NK-92 (cell line): Measurements from ENCODE around the gene PSMA7.

ENCODE experiments used
- DNase-seq: peaks from one replicate; lab custom pipeline; 2025; ENCODE audit not compliant: unreplicated experiment; lab: John Stamatoyannopoulos, UW

The PSMA7 gene

DNA sequence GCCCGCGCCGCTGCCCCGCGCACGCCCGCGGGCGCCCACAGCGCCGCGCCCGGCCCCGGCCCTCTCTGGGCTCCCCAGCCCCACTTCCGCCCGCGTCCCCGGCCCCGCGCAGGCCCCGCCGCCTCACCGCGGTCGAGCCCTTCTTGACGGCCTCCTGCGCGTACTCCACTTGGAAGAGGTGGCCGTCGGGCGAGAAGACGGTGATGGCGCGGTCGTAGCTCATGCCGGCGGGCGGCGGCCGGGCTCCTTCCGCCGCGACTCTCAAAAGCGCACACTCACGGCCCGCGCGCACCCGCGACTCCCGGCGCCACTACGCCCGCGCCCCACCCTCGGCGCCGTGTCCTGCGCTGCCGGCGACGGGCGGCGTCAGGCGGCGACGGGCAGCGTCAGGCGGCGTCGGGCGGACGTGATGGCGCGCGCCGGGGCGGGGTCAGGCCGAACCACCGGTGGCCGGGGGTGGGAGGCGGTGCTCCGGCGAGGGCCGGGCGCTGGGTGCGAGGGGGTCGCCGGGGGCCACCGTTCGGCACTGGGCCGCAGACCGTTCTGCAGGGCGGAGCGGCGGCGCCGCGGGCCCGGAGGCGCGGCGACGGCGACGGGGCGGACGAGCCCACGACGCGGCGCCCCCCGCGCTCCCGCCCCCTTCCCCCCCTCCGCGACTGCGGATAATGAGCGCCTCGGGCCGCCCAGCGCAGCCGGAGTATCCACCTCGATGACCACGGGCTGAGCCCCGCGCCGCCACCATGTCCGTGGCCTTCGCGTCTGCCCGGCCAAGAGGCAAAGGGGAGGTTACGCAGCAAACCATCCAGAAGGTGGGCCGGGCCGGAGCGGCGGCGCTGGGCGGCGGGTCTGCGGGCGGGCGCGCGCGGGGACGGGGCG, at the start of gene PSMA7, which contains the start of gene SS18L1:
Gene PSMA7, minus strand, starts transcription at position 314 of the 876 bp plus-strand sequence. Its CDS starts 91 bp downstream, at position 223.
Gene SS18L1, plus strand, starts transcription at position 689 of the 876 bp plus-strand sequence. Its CDS starts 52 bp downstream, at position 741.
- no peak for DNase-seq

DNA sequence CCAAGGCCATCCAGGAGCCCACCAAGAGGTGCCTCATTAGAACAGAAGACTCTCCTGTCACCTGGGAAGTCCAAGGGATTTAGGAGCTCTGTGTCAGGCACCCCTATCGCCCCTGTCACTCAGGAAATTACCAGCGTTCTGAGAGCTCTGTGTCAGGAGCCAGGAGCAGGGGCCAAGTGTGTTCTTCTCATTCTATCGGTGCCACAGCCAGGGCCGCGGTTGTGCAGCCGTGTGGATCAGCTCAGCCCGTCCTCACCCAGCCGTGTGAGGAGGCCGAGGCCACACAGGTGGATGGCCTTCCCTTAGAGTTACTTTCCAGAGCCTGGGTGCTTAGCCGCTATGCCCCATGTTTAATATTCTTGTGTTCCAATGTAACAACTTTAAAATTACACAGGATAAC, 49.4 kb upstream of the PSMA7 start:
- DNase-seq, result no peak

DNA sequence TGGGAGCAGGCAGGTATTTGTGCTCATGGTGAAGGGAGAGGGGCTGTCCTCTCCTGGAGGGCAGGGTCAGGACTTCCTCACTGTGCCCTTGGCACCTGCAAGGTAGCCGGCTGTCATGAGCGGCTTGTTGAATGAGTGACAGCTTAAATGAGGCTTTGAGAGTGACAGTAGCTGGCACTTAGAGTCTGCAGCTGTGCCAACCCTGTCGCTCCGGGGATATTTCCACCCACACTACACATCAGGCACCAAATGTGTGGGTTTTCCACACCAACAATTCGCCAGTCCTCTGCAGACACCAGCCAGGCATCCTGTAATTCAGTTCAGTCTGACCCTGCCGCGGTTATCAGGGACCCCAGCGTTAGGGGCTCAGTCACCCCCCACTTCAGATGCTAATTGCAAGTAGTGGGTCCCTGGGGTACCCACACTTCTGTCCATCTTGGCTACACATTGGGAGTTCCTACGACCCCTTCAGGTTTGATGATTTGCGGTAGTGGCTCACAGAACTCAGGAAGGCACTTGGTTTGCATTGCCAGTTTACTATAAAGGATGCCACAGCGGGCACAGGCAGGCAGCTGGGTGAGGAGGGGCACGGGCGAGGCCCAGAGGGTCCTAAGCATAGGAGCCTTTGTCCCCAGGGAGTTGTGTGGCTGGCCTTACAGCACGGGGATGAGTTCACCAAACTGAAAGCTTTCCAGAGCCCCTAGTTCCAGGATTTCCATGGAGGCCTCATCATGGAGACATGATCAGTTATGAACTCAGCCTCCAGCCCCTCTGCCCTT, 48.8 kb upstream of the PSMA7 start:
- DNase-seq, result no peak

DNA sequence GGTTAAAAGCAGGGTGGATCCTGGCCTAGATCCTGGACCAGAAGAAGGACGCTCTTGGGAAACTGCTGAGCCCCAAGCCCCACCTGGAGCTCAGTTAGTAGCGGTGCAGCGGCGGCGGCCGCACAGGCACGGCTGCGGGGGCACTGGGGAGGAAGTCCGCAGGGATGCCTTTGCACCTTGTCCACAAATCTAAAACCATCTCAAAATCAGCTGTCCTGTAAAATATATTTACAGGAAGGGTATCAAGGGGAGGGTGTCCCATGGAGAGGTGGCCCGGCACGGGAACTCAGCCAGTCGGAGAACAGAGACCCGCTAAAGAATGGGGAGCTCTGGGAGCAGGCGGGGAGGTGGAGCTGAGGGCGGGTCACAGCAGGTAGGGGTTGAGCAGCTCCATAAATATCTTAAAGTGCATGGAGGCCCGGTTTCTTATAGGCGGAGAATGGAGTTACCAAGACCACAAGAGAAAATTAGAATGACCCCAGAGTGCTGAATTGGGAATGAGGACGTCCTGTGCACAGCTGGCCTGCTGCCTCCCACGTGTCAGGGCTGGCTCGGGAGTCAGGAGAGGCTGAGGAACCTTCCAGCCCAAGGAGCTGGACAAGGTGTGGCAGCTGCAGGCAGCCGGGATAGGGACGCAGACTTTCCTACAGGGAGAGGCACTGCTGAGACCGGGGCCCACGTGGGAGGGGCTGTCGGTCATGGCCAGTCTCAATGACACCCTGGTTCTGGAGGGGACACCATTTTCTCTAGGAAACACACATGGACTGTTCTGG, 47.6 kb upstream of the PSMA7 start:
- DNase-seq, result no peak

DNA sequence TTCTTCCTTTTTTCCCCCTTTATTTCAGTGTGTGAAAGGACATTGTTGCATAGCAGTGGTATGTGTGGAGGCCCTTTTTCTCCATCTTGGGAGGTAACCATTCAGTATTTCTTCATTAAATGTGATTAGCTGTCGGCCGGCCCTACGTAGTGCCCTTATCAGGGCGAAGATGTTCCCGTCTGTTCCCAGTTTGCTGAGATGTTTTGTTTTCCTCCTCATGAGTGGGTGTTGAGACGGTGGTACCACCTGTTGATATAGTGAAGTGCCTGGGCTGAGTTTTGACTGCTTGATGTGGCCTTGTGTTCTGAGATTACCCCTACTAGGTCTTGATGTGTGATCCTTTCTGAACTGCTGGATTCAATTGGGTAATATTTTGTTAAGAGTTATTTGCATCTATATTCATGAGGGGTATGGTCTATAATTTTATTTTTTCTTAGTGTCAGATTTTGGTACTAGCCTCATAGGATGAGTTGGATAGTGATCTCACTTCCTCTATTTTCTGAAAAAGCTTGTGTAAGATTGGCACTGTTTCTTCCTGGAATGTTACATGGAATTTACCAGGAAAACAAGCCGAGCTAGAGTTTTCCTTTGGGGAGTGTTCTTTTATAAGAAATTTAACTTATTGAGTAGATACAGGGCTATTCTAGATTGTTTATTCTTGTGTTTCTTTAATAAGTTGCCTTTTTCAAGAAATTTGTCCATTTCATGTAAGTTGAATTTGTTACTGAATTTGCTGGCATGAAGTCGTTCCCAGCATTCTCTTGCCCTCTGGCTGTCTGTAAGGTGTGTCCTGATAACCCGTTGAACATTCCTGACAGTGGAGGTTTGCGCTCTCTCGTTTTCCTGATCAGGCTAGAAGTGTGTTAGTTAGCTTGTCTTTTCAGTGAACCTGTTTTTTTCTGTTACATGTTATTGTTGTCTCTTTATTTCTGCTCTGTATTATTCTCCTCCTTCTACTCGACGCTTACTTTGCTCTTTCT, 44.0 kb upstream of the PSMA7 start:
- DNase-seq, result no peak

DNA sequence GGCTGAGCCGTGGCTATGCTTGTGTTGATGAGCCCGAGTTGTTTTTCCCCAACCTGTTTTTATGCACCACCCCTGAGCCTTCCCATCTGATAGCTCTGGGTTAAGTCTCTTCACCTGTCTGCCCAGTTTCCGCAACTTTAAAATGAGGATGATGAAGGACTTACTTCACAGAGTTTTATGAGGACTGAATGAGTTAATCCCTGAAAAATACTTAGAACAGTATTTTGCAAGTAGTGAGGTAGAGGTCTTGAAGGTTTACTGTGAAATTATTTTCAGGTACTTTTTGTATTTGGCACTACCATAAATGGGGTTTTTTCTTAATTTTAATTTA, 42.9 kb upstream of the PSMA7 start:
- no peak for DNase-seq

DNA sequence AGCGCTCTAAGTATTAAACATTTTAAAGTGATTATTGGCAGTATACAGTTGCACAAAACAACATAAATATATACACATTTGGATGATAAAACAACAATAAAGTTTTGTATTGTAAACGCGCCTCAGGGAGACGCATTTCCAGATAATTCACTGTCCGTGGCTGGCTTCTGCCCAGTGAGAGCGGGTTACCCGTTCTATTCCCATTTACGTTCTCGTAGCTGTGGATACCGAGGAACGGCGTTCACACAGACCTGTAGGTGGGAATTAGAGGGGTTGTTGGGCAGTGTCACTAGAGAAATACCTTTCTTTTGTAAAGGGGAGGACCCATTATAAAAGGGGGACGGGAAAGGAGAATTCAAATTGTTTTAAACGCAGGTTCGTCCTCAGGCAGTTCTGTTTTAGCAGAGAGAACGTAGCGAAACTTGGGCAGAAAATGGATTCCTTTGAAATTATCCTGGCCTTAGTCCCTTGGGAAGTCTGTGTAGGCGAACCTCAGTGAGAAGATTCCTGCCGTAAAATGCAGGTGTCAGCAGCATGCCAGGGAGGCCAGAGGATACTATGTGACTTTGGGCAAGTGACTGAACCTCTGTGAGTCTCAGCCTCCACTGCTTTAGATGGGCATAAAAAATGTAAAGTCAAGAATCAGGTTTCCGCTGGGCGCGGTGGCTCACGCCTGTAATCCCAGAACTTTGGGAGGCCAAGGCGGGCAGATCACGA, 40.4 kb upstream of the PSMA7 start:
- no peak for DNase-seq

DNA sequence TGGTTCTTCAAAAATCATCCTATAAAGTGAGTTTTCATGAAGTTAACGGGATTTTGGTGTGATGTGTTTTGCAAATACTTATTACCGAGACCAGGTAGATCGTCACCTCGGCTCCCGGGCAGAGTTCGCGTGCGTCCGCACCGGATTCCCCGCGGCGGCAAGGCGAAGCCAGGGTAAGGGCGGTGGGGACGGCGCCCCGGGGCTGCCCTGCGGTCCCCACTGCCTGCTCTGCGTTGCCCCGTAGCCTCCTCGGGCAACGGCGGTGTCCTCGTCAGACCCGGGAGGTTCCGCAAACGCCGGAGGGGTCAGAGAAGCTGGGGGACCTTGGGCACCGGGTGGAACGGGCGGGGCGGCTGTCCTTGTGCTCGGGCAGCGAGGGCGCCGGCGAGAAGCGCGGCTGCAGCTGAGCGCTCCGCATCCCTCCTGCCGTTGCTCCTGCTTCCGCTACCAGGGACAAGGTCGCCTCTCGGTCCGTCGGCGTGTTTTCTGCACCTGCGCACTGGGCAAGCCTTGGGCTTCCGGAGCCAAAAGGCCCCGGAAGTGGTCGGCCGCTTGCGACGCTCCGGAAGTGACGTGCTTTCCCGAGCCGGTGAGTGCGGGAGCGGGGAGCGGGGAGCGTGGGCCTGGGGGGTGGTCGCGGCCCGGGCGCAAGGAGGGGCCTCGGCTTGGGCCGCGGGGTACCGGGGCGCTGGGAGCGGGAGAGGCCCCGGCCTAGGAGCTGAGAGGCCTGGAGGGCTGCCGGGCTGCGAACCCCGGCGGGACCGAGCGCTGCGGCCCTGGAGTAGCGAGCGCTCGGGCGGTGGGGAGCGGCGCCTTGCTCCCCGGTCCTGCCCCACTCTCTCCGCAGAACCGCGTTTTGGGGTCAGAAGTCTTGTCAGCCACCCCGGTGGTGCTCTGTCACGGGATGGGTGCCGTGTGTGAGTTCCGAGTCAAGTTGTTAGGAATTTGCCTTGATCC, 39.6 kb upstream of the PSMA7 start, which contains the start of gene MTG2:
Gene MTG2, plus strand, starts transcription at position 560 of the 957 bp plus-strand sequence. CDS start 10,393 bp downstream, outside the sequence.
- DNase-seq, result peak; percentile 63

DNA sequence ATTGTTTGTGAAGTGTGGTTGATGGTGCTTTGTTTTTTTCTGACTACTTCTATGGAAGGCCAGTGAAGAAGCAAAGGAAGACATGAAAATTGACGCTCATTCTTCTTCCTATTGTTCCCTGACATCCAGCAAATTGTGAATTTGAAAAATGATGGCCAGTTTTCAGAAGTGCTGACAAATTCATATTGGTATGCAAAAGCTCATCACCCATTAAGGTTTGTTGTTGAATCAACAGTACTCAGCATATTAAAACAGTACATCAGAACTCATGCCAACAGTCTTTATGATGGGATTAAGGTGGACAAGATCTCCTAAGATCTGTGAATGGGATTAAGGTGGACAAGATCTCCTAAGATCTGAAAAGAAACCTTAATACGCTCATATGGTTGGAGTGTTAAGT, 38.6 kb upstream of the PSMA7 start:
- no peak for DNase-seq

DNA sequence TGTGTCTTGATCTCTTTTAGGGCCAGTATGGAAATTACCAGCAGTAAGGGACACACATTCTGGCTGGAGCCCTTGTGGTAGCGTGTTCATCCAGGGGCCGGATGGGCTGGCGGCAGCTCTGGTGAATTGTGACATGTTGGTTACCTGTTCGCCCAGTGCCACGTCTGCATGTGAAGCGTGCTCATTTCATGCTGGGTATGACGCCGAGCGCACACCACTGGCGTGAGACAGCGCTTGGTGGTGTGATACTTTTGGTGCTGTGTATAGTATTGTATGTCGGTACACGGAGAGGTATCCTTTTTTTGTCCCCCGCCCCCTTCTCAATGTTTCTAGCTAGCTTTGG, 35.9 kb upstream of the PSMA7 start:
- DNase-seq, result no peak

DNA sequence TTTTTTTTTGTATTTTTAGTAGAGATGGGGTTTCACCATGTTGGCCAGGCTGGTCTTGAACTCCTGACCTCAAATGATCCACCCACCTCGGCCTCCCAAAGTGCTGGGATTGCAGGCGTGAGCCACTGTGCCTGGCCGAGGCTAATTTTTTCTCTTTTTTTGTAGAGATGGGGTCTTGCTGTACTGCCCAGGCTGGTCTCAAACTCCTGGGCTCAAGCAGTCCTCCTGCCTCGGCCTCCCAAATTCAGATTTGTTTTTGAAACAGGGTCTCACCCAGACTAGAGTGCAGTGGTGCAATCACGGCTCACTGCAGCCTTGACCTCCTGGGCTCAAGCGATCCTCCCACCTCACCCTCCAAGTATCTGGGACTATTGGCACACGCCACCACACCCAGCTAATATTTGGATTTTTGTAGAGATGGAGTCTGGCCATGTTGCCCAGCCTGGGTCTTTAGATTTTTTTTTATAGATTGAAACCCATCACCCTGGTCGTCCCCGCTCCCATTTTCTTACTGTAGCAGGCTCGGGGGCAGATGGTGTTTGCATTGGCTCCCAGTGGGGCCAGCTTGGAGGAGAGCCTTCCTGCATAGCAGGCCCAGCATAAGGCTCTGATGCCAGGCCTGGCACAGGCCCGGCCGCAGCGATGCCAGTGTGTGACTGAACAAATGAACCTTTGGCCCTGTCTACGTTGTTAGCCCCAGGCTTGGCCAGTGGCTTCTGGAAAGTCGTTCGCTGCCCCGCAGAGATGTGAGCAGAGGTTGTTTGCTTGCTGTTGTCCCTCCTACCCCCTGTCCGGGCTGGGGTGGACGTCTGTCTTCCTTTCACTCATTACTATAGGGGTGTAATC, 35.3 kb upstream of the PSMA7 start:
- no peak for DNase-seq

DNA sequence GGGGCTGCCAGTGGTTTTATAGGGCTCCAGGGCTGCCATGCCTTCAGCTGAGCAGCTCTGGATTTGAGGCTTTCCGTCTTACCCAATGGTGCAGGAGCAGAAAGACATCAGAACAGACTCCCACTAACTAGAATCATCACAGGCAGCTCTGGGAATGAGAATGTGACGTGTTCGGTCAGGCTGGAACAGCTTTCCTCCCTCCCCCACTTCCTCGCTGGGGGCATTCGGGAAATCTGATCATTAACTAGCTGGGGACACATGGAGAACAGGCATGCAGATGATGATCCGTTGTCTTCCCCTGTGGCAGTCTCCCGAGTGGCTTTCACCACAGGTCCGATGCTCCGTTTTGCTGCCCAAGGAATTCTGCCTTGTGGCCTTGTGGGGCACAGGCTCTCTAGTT, 34.1 kb upstream of the PSMA7 start:
- DNase-seq, result no peak

DNA sequence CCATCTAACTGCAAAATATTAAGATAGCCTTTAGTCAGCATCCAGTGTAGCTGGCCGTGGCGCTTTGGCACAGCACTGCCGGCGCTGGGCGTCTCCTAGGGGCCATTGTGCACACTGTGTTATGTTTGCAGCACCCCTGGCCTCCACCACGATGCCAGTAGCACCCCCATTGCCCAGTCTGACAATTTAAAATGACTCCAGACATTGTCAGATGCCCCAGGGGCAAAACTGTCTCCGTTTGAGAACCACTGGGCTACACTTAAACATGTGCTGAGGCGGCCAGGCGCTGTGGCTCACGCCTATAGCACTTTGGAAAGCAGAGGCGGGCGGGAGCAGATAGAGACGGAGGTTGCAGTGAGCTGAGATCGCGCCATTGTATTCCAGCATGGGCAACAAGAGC, 33.7 kb upstream of the PSMA7 start:
- no peak for DNase-seq

DNA sequence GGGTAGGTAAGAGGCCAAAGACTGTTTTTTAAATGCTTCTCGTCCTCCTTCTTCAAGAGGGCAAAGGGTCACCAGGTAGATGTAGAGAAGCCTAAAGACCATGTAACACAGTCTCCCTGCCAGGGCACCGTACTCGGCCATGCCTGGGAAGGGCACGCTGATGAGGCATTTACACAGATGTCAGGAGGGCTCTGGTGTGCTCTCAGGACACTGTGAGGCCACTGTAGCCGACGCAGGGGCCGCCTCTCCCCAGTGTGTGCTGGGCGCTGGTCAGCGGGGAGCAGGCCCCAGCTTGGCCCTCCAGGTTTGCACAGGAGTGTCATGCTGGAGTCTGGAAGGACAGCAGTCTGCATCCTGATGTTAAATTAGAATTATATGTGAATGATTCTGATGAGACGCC, 32.5 kb upstream of the PSMA7 start:
- no peak for DNase-seq

DNA sequence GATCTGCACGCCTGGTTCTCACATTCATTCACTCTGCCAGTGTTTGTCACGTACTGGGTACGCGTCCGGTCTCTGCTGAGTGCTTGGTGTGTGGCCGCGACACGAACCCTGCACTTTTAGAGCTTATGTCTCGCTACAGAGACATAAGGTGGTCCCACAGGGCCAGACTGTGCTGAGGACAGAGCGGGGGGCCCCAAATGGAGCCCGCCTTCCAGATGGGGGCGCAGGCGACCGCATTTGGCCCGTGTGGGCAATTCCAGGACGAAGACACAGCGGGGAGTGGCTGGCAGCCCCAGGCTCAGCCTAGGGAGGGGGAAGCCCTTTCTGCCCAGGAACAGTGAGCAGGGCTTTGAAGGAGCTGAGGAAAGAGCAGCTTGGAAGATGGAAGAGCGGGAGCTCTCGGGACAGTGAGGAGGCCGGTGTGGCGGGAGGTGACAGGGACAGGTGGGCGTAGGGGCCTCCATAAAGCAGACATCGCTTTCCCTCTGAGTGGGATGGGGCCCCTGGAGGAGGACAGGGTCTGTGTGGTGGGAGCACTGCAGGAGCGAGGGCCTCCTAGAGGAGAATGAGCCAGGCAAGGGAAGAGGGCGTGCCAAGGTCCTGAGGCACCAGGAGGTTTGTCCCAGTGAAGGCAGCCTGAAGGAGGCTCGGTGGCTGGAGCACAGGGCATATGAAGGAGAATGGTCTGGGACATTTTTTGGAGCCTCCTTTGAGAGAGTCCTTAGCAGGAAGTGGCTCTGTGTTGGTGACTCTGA, 31.9 kb upstream of the PSMA7 start:
- DNase-seq, result no peak

DNA sequence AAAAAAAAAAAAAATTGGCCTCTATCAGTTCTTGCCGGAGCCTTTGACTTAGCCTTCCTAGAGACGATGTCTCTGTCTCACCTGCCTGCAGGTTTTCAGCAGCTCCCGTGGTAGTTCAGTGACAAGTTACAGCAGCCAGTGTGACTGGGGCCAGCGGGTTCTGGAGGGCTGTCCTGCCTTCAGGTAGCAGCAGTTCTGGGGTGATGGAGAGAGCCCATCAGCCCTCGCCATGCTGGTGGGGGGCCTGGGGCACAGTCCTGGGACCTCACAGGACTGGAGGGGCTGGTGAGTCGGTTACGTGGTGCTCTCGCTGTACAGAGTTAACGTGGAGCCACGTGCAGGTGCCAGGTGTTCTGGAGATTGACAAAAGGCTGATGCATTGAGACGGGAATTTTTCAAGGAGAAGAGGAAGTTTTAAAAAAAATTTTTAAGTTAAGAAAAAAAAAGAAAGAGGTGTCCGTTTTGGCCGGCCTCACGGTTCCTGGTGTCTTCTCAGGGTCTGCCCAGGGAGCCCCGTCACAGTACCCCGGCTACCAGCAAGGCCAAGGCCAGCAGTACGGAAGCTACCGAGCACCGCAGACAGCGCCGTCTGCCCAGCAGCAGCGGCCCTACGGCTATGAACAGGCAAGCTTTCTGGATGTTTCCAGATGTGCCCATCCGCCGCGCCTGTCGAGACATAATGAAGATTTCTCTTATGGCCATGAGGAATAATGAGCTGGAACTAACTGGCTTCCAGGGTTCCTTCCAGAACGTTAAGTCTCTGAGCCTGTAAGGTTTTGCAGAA, 31.0 kb upstream of the PSMA7 start:
- no peak for DNase-seq
